ENCODE measurements around the gene TMEM117.
"Not testable (repeated sequence)": the region's sequence is repeated elsewhere in the genome, so short reads cannot be mapped to it uniquely, and the experiment has no call there.

The TMEM117 gene

GRCh38 chr12:44247588-44247987 is 411.7 kb downstream of the TMEM117 start:
- no peak for TF ChIP-seq CTCF (conservative IDR thresholded peaks at IDR 0.05; ENCODE audit: low read depth, low read length)
- no peak overlapping the region for H3K4me3 ChIP-seq (ENCODE audit: low read depth, low read length)
- no peak for DNase-seq (ENCODE audit: low read depth)

DNA sequence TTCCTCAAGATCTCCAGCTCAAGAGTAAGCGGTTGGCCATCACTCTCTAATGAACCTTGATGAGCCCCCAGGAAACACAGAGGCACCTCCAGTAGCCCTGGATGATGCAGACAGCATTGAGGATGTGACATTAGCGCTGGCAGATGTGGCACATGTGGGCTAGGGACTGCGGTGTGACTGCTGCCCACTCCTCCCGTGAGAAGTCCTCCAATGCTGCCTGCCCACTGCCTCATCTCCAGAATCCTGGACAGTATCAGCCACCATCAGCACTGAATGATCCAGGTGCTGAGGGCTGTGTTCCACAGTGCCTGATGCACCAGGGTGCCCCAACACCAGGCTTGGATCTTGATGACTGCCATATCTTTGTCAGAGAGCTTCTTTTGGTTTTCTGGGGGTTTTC is 412.6 kb downstream of the TMEM117 start:
- DNase-seq (ENCODE audit: low read depth): no peak
- no peak overlapping the region for H3K4me3 ChIP-seq (ENCODE audit: low read depth, low read length)
- TF ChIP-seq CTCF (conservative IDR thresholded peaks at IDR 0.05; ENCODE audit: low read depth, low read length): no peak

DNA sequence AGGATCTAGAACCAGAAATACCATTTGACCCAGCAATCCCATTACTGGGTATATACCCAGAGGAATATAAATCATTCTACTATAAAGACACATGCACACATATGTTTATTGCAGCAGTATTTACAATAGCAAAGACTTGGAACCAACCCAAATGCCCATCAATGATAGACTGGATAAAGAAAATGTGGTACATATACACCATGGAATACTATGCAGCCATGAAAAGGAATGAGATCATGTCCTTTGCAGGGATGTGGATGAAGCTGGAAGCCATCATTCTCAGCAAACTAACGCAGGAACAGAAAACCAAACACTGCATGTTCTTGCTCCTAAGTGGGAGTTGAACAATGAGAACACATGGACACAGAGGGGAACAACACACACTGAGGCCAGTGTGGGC is 414.6 kb downstream of the TMEM117 start:
- not testable (repeated sequence) for DNase-seq (ENCODE audit: low read depth); H3K4me3 ChIP-seq (ENCODE audit: low read depth, low read length)

DNA sequence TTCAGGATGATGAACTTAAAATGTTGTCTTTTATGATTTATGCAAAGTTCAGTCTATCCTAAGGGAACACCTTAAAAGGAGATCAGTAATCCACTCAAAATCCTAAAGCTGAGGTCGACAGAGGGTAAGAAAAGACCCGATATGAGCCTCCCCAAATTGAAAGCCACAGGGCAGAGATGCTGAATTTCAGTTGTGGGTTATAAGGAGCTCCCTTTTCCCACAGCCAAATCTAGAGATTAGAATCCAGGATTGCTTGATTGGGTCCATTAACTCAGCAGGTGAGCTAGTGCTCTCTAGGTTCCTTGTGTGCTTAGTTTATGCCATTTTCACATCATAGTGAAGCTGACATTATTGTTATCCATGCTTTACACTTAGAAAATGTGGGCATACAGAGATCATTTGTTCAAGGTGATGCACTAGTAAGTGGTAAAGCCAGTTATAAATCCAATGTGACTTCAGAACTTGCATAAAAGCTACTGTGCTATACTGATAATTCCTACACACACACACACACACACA is 417.5 kb downstream of the TMEM117 start:
- no peak overlapping the region for H3K4me3 ChIP-seq (ENCODE audit: low read depth, low read length)
- no peak for TF ChIP-seq CTCF (conservative IDR thresholded peaks at IDR 0.05; ENCODE audit: low read depth, low read length)
- DNase-seq (ENCODE audit: low read depth): no peak

- H3K4me3 ChIP-seq (ENCODE audit: low read depth, low read length): no peak overlapping the region
- DNase-seq (ENCODE audit: low read depth): no peak
- no peak for TF ChIP-seq CTCF (conservative IDR thresholded peaks at IDR 0.05; ENCODE audit: low read depth, low read length)
Measured at GRCh38 chr12:44258246-44258645, 422.4 kb downstream of the TMEM117 start.

- no peak overlapping the region for H3K4me3 ChIP-seq (ENCODE audit: low read depth, low read length)
- no peak for TF ChIP-seq CTCF (conservative IDR thresholded peaks at IDR 0.05; ENCODE audit: low read depth, low read length)
- DNase-seq (ENCODE audit: low read depth): no peak
Measured at GRCh38 chr12:44259890-44260289, 424.0 kb downstream of the TMEM117 start.

- no peak for DNase-seq (ENCODE audit: low read depth)
- H3K4me3 ChIP-seq (ENCODE audit: low read depth, low read length): no peak overlapping the region
- no peak for TF ChIP-seq CTCF (conservative IDR thresholded peaks at IDR 0.05; ENCODE audit: low read depth, low read length)
Measured at GRCh38 chr12:44260581-44260980, 424.7 kb downstream of the TMEM117 start.
